ENCODE data around the gene PTPRN2. TPM values are rescaled to one million over a fixed set of nuclear protein-coding genes. Genes with fewer than 3 reads are reported as not detected.

Gene PTPRN2
- total RNA-seq, 1 experiment from 2014 or later: 2.1 TPM

GRCh38 chr7:157927313-157927925 lies 660.2 kb downstream of the PTPRN2 start (continued):
- no peak for TF ChIP-seq FOSL1 (IDR thresholded peaks at IDR 0.05; ENCODE audit: low read depth)
- no peak for TF ChIP-seq POLR2AphosphoS5 (IDR thresholded peaks at IDR 0.05; ENCODE audit: low read depth, low read length)
- TF ChIP-seq CEBPB (IDR thresholded peaks at IDR 0.05; ENCODE audit: low read depth): no peak
- TF ChIP-seq ELF1 (IDR thresholded peaks at IDR 0.05; ENCODE audit: borderline replicate concordance, low read depth): no peak
- TF ChIP-seq RAD21 (IDR thresholded peaks at IDR 0.05; ENCODE audit: low read depth): no peak
- TF ChIP-seq MAX (IDR thresholded peaks at IDR 0.05): no peak

DNA sequence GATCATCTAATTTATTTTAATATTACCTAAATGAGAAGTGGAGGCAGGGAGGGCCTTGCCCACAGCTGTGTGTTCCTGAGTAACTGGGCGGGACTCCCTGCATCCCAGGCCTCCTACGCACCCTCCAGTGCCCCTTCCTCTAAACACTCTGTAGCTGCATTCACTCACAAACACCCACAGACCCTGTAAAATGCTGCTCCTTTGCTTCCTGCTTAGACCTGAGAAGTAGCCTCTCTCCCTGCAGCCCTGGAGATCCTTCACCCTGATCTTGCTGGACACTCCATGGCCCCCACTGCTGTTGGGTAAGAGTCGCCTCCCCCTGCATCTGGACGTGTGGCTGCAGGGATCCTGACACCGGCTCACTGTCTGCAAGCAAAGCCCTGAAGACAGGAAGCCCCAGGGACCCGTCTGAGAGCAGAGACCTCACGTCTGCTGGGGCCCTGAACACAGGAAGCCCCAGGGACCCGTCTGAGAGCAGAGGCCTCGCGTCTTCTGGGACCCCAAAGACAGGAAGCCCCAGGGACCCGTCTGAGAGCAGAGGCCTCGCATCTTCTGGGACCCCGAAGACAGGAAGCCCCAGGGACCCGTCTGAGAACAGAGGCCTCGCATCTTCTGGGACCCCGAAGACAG lies 661.0 kb downstream of the PTPRN2 start:
- H3K9me2 ChIP-seq (ENCODE audit: insufficient read depth): no peaks in the 10 kb centered on the region
- ChIA-PET RAD21 (ENCODE audit: low non-redundant PET in 1 of 2, low total read pairs in 2 of 2, uncharacterized antibody in 2 of 2, unreplicated experiment in 2 of 2) (no interaction called here), POLR2A (no interaction called here), CTCF (no interaction called here)
- peaks cover 22% of the 10 kb centered on the region; the same call in 1 of the 2 replicates for H3K27me3 ChIP-seq (ENCODE audit: insufficient read depth, low read length)
- ATAC-seq (no peak), DNase-seq (ENCODE audit: low read depth, low spot score) (no peak)
- intact Hi-C loops (cut with micrococcal nuclease): no loop called here
- BruUV-seq (replicated peaks): no TSS peak
- H3K4me3 ChIP-seq (replicated peaks in 1 of 2; ENCODE audit: low read depth in 1 of 2, low read length in 2 of 2): no peak overlapping the region
- H2AFZ ChIP-seq (ENCODE audit: low read depth, low read length, poor library complexity, severe bottlenecking): no peak overlapping the region
- no peak overlapping the region for H3K27ac ChIP-seq (ENCODE audit: low read depth, low read length)
- H3K79me2 ChIP-seq (ENCODE audit: insufficient read depth, low read length): no peaks in the 10 kb centered on the region
- no peaks in the 10 kb centered on the region for H3K9me3 ChIP-seq (ENCODE audit: control insufficient read depth in 1 of 2, insufficient read depth in 1 of 2, low read depth in 1 of 2, low read length in 2 of 2)
- H3K4me1 ChIP-seq (ENCODE audit: control insufficient read depth in 1 of 2, insufficient read depth in 2 of 2, low read length in 2 of 2): no peaks in the 10 kb centered on the region
- no peak for TF ChIP-seq ZNF274 (IDR thresholded peaks at IDR 0.05; ENCODE audit: low read depth, low read length)
- no peak for TF ChIP-seq YY1 (IDR thresholded peaks at IDR 0.05; ENCODE audit: extremely low read depth, insufficient replicate concordance, low read depth, low read length)
- TF ChIP-seq SP1 (IDR thresholded peaks at IDR 0.05; ENCODE audit: low read depth): no peak
- H3K4me2 ChIP-seq (ENCODE audit: low read length): no peak overlapping the region
- no peak overlapping the region for H3K9ac ChIP-seq (ENCODE audit: low read length)
- no peaks in the 10 kb centered on the region for H3K36me3 ChIP-seq (ENCODE audit: control insufficient read depth in 1 of 2, insufficient read depth in 2 of 2, low read length in 2 of 2)
- no peaks in the 10 kb centered on the region for H4K20me1 ChIP-seq (ENCODE audit: insufficient read depth)
